Stomach (tissue), 9 donors: ENCODE results near the gene MAGI2. TPM values are rescaled to one million over a fixed set of nuclear protein-coding genes. Genes with fewer than 3 reads are reported as not detected.

Source experiments
- DNase-seq, 2 donors: peaks; one replicate each; pipeline versions ENCODE4 v3.0.0 to v3.0.0-alpha.2; 2013 to 2019
- H3K27ac ChIP-seq, 5 donors: fragments of 200-600 bp in 4 of 5; sonication (generic) in 4 of 5; one replicate each; pipeline ENCODE4 v1.5.1; 2013 to 2019; ENCODE audit warnings: mild to moderate bottlenecking in 1 of 5, moderate library complexity in 1 of 5
- H3K27me3 ChIP-seq, 3 donors: fragments of 200-600 bp; sonication (generic); one replicate each; pipeline ENCODE4 v1.5.1; 2017 to 2019; ENCODE audit warnings: mixed run types in 1 of 3
- H3K36me3 ChIP-seq, 4 donors: fragments of 200-600 bp; sonication (generic); 1 replicate in 3 of 4; 2 replicates in 1 of 4; pipeline ENCODE4 v1.5.1; 2016 to 2019
- H3K4me1 ChIP-seq, 4 donors: fragments of 200-600 bp; sonication (generic); one replicate each; pipeline ENCODE4 v1.5.1; 2016 to 2019
- H3K4me3 ChIP-seq, 4 donors: fragments of 200-600 bp; sonication (generic) in 3 of 4; one replicate each; pipeline ENCODE4 v1.5.1; 2016 to 2019; ENCODE audit warnings: mild to moderate bottlenecking in 1 of 4
- H3K9me3 ChIP-seq, 4 donors: fragments of 200-600 bp; sonication (generic); one replicate each; pipeline ENCODE4 v1.5.1; 2016 to 2019
- CTCF ChIP-seq, 7 experiments: fragments of 450-650 bp in 4 of 7; fragments of 200-600 bp in 3 of 7; sonication (generic) in 3 of 7; IDR thresholded peaks; one replicate each; pipeline ENCODE4 v1.5.1; 2016 to 2019; ENCODE audit warnings: antibody characterized with exemption in 7 of 7, control low read depth in 2 of 7, mild to moderate bottlenecking in 1 of 7
- EP300 ChIP-seq: sonication (generic); formaldehyde crosslinking; IDR thresholded peaks from one replicate; pipeline ENCODE4 v1.6.1; 2017; ENCODE audit warnings: antibody characterized with exemption
- POLR2A ChIP-seq, 4 donors: fragments of 450-650 bp; IDR thresholded peaks; one replicate each; pipeline ENCODE4 v1.6.1; 2016; ENCODE audit warnings: antibody characterized with exemption in 4 of 4, control low read depth in 2 of 4, mild to moderate bottlenecking in 1 of 4, moderate library complexity in 1 of 4
- POLR2AphosphoS5 ChIP-seq, 3 donors: sonication (generic); formaldehyde crosslinking; IDR thresholded peaks; one replicate each; pipeline ENCODE4 v1.6.1; 2016; ENCODE audit warnings: antibody characterized with exemption in 3 of 3
- WGBS, 5 donors: extraction: QIAGEN DNeasy Blood & Tissue Kit in 3 of 5; methylation state at CpG; one replicate each; pipeline versions ENCODE4 v1.1.5 to v1.1.7; 2013 to 2018; 5-methylcytosine and 5-hydroxymethylcytosine counted together
- intact Hi-C: fragments of 100-400 bp; cut with DNase I; formaldehyde crosslinking; loops from one replicate; pipeline ENCODE4 v1.15.1; 2023; ENCODE audit warnings: low total_unique reads
- polyA plus RNA-seq, 3 donors: library from polyadenylated mRNA; stranded (reverse); fragments of 200-250 nt; gene quantifications; one replicate each; pipeline ENCODE4 v1.2.3, GENCODE V29; 2013
- total RNA-seq, 5 donors: library from RNA; depleted of rRNA; stranded (reverse); fragments of >200 nt; gene quantifications; one replicate each; pipeline versions ENCODE4 v1.1.0 to v1.2.3, GENCODE V29; 2014 to 2016
- donor health status: healthy with polysubstance abuse.
- donor health status: Bipolar disorder and iron deficiency.
- donor health status: healthy.

The MAGI2 gene
- total and polyA plus RNA-seq, 8 donors, result 0.92 to 53.9 (median 5.8) TPM

DNA sequence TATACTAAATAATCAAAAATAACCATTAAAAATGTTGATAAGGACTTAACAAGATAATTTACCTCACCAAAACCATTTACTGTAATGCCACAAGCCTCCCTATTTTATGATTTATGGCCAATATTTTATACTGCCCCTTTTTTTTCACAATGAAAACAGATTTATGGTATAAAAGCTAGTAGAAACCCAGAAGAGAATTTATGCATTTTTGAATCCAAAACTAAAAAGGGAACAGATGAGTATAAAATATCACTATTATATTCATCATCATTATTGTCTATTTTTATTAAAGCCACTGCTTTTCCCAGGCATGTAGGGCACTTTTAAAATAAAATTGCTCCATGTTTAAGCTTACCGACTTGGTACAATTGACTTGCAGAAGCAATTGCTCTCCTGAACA lies 1229.9 kb downstream of the MAGI2 start:
- TF ChIP-seq POLR2A (IDR thresholded peaks at IDR 0.05) (no peak), POLR2AphosphoS5 (IDR thresholded peaks at IDR 0.05) (no peak), EP300 (no peak), CTCF (IDR thresholded peaks at IDR 0.05) (no peak)
- DNase-seq, result no peak
- Histone ChIP-seq H3K27ac (no peak overlapping the region), H3K36me3 (no peaks in the 10 kb centered on the region), H3K9me3 (no peaks in the 10 kb centered on the region), H3K4me3 (no peak overlapping the region), H3K4me1 (peaks cover 0 to 14% (median 6%) of the 10 kb centered on the region in 4 donors), H3K27me3 (no peaks in the 10 kb centered on the region)
- intact Hi-C loops, result no loop called here
- WGBS, 5 donors, result 81 to 96% (median 89%) methylated on average over 1 of the region's 1 CpG

DNA sequence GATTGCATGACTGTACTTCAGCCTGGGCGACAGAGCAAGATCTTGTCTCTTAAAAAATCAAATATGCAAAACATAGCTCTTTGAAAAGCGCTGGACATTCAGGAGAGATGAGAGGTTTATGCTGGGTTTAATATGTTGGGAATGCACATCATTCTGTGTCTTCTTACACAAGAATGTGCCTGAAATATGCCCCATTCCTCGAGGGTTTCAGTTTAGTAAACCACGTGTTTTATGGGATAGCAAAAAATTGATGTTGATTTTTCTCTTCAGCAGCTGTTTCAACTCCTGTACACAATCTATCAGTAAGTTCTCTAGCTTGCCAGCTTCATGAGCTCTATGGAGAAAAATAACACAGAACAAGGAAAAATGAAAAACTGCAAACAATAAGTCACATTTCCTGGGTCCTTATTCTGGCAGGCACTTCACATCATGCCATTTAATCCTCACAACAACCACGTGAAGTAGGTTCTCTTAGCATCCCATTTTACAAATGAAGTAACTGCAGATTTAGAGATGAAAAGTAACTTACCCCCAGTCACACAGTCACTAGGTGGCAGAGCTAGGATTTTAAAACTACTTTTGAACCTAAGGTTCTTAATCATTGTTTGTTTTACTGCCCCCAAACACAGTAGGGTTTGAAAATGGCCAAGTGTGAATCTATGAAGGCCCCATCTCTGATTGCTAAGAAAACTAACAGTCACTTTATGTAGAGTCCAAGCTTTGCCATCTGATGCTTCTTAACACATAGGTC lies 1231.3 kb downstream of the MAGI2 start:
- Histone ChIP-seq H3K27me3 (no peaks in the 10 kb centered on the region), H3K4me1 (peaks cover 0 to 14% (median 6%) of the 10 kb centered on the region in 4 donors), H3K9me3 (no peaks in the 10 kb centered on the region), H3K27ac (no peak overlapping the region), H3K36me3 (no peaks in the 10 kb centered on the region), H3K4me3 (no peak overlapping the region)
- intact Hi-C loops, result no loop called here
- DNase-seq, result peak in 1 of 2 donors; percentile 9
- TF ChIP-seq POLR2A (IDR thresholded peaks at IDR 0.05) (no peak), EP300 (no peak), POLR2AphosphoS5 (IDR thresholded peaks at IDR 0.05) (no peak), CTCF (IDR thresholded peaks at IDR 0.05) (no peak)
- 51 to 63% (median 57%) methylated on average over 5 of the region's 5 CpGs for WGBS, 5 donors

DNA sequence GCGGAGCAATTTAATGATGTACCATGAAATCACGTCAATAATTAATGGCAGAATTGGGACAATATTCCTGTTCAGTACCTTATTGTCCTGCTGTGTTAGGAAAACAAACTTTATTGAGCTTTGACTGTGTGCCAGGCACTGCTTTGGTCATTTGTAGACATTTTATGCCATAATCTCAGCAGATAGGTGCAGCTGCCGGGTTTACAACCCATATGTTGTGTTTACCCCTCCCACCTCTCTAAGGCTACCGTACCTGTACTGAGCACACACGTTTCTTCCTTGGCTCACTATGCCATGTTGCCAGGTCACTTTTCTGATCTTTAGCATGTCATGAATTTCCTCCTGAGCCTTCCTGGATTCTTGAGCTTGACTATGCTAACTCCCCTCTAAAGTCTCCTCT lies 1232.7 kb downstream of the MAGI2 start:
- intact Hi-C loops, result no loop called here
- 55 to 70% (median 62%) methylated on average over 5 of the region's 5 CpGs for WGBS, 5 donors
- H3K9me3 ChIP-seq, result no peaks in the 10 kb centered on the region
- peaks cover 0 to 6% (median 2%) of the 10 kb centered on the region in 4 donors for H3K4me1 ChIP-seq
- no peak for DNase-seq
- no peak overlapping the region for H3K27ac ChIP-seq
- no peaks in the 10 kb centered on the region for H3K36me3 ChIP-seq
- TF ChIP-seq EP300 (no peak), POLR2AphosphoS5 (IDR thresholded peaks at IDR 0.05) (no peak), CTCF (IDR thresholded peaks at IDR 0.05) (no peak), POLR2A (IDR thresholded peaks at IDR 0.05) (no peak)
- no peak overlapping the region for H3K4me3 ChIP-seq
- no peaks in the 10 kb centered on the region for H3K27me3 ChIP-seq

DNA sequence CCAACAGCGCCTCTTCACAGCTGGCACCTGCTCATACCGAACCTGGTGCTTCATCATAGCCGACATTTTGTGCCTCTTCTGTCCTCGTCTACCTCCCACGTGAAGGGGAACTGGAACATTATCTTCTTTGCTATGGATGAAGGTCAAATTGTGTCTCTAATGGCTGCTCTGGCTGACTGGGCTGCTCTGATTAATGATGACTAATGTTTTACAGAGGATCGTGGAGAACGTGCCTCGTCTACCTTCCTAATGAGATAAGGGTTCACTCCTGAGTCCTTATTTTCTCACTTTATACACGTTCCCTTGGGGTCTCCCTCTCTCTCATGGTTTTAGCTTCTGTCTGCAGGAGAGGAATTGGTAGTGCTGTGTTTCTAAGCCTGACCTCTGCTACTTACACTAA lies 1234.6 kb downstream of the MAGI2 start:
- Histone ChIP-seq H3K4me3 (no peak overlapping the region), H3K9me3 (no peaks in the 10 kb centered on the region), H3K27ac (no peak overlapping the region), H3K4me1 (no peaks in the 10 kb centered on the region), H3K27me3 (no peaks in the 10 kb centered on the region), H3K36me3 (no peaks in the 10 kb centered on the region)
- DNase-seq, result no peak
- WGBS, 5 donors, result 57 to 71% (median 60%) methylated on average over 9 of the region's 9 CpGs
- no peak for TF ChIP-seq EP300
- no peak for TF ChIP-seq POLR2A (IDR thresholded peaks at IDR 0.05)
- TF ChIP-seq POLR2AphosphoS5 (IDR thresholded peaks at IDR 0.05), result no peak
- no peak for TF ChIP-seq CTCF (IDR thresholded peaks at IDR 0.05)
- intact Hi-C loops, result no loop called here
